Measurements from ENCODE around the gene CXorf49B. TPM values are rescaled to one million over a fixed set of nuclear protein-coding genes. Genes with fewer than 3 reads are reported as not detected.
"Not testable (repeated sequence)": the region's sequence is repeated elsewhere in the genome, so short reads cannot be mapped to it uniquely, and the experiment has no call there.

CXorf49B gene
- total RNA-seq, 1 donor from 2014 or later = not detected

DNA sequence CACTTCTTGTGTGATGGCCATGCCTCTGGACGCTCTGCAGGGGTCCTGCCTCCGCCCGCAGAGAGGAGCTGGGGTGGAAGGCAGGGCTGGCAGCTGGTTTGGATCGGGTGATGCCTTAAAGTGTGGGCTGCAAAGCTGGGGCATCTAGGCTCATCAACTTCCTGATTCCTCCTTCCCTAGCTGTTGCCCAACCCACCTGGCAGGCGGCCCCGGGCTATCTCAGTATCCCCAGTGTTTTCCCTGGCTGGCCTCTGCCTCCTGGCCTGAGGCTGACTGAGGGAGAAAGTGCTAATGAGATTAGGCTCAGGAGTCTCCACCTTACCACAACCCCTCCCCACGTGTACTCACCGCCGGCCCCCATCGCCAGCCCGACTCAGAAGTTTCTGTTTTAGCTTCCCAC lies 1.7 kb downstream of the CXorf49B start:
- H3K27ac ChIP-seq; H3K9me3 Mint-ChIP-seq; H3K4me3 Mint-ChIP-seq; H3K36me3 ChIP-seq; H3F3A ChIP-seq (ENCODE audit: low read depth); H3K79me2 ChIP-seq (ENCODE audit: low read depth); H3K9me3 ChIP-seq (ENCODE audit: low read depth); H3K27me3 ChIP-seq; H3K4me3 ChIP-seq; H3K4me1 Mint-ChIP-seq; H3K9ac ChIP-seq; H3K27me3 Mint-ChIP-seq (ENCODE audit: insufficient read depth, low read depth); H4K20me1 ChIP-seq (ENCODE audit: low read depth); H3K4me1 ChIP-seq; H3K4me2 ChIP-seq; H3K36me3 Mint-ChIP-seq; DNase-seq (ENCODE audit: low spot score); H2AFZ ChIP-seq (replicated peaks); H3K27ac Mint-ChIP-seq: not testable (repeated sequence)

DNA sequence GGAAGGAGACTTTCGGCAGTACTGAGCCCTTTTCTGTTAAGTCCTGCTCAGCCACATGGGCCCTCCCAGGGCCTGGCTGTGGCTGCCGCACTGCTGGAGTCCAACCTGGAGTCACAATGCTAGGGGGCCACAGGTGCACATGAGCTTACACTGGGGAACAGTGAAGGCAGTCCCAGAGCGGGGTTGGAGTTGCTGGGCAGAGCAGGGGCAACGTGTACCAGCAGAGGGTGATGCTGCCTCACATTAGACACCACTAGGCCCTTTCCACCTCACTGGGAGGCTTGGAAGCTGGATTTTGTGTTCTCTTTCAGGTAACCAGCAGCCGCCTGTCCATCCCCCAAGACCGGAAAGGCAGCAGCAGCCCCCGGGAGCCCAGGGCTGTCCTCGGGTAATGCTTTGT lies 2.5 kb downstream of the CXorf49B start:
- H3K36me3 ChIP-seq; H2AFZ ChIP-seq (replicated peaks); H3K9me3 Mint-ChIP-seq; H3K4me3 ChIP-seq; H3K27me3 Mint-ChIP-seq (ENCODE audit: insufficient read depth, low read depth); H3K4me3 Mint-ChIP-seq; H3K27me3 ChIP-seq; H3K27ac Mint-ChIP-seq; H3K79me2 ChIP-seq (ENCODE audit: low read depth); H3K4me2 ChIP-seq; H3K36me3 Mint-ChIP-seq; H3K27ac ChIP-seq; H4K20me1 ChIP-seq (ENCODE audit: low read depth); H3F3A ChIP-seq (ENCODE audit: low read depth); H3K9me3 ChIP-seq (ENCODE audit: low read depth); H3K4me1 ChIP-seq; DNase-seq (ENCODE audit: low spot score); H3K4me1 Mint-ChIP-seq; H3K9ac ChIP-seq: not testable (repeated sequence)

DNA sequence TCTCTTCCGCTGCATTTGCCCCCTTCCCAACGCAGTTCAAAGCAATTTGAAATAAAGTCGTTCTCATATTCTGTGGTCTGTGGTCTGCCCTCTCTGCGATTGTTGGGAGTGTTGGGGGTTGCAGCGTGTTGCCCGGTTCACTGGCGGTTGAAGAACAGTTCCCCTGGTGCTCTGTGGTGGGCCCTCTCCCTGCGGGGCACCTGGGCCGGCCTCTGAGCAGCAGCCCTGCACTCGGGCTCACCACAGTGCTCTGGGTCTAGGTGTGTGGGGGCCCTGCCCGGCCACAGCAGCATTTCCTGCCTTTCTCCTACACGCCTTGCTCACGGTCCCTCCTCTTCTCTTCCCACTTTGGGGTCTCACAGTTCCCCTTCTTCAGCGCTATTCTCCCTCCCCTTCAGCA lies 4.0 kb downstream of the CXorf49B start:
- H3K9me3 ChIP-seq (ENCODE audit: low read depth); H3K4me3 Mint-ChIP-seq; DNase-seq (ENCODE audit: low spot score); H3K27ac Mint-ChIP-seq; H3K4me2 ChIP-seq; H3F3A ChIP-seq (ENCODE audit: low read depth); H4K20me1 ChIP-seq (ENCODE audit: low read depth); H3K9ac ChIP-seq; H3K27me3 Mint-ChIP-seq (ENCODE audit: insufficient read depth, low read depth); H3K4me1 ChIP-seq; H3K9me3 Mint-ChIP-seq; H3K4me1 Mint-ChIP-seq; H3K79me2 ChIP-seq (ENCODE audit: low read depth); H3K36me3 Mint-ChIP-seq; H3K36me3 ChIP-seq; H3K4me3 ChIP-seq; H3K27ac ChIP-seq; H3K27me3 ChIP-seq; H2AFZ ChIP-seq (replicated peaks): not testable (repeated sequence)

GRCh38 chrX:71778322-71778721 lies 15.2 kb downstream of the CXorf49B start:
- H3K27me3 Mint-ChIP-seq (ENCODE audit: insufficient read depth, low read depth); H4K20me1 ChIP-seq (ENCODE audit: low read depth); DNase-seq (ENCODE audit: low spot score); H3K27me3 ChIP-seq; H3K36me3 ChIP-seq; H3K4me3 Mint-ChIP-seq; H3K9me3 Mint-ChIP-seq; H3K4me1 Mint-ChIP-seq; H3K27ac Mint-ChIP-seq; H3K9ac ChIP-seq; H3K9me3 ChIP-seq (ENCODE audit: low read depth); H3K4me2 ChIP-seq; H3K4me3 ChIP-seq; H3K79me2 ChIP-seq (ENCODE audit: low read depth); H3K4me1 ChIP-seq; H3F3A ChIP-seq (ENCODE audit: low read depth); H3K27ac ChIP-seq; H3K36me3 Mint-ChIP-seq; H2AFZ ChIP-seq (replicated peaks): not testable (repeated sequence)

DNA sequence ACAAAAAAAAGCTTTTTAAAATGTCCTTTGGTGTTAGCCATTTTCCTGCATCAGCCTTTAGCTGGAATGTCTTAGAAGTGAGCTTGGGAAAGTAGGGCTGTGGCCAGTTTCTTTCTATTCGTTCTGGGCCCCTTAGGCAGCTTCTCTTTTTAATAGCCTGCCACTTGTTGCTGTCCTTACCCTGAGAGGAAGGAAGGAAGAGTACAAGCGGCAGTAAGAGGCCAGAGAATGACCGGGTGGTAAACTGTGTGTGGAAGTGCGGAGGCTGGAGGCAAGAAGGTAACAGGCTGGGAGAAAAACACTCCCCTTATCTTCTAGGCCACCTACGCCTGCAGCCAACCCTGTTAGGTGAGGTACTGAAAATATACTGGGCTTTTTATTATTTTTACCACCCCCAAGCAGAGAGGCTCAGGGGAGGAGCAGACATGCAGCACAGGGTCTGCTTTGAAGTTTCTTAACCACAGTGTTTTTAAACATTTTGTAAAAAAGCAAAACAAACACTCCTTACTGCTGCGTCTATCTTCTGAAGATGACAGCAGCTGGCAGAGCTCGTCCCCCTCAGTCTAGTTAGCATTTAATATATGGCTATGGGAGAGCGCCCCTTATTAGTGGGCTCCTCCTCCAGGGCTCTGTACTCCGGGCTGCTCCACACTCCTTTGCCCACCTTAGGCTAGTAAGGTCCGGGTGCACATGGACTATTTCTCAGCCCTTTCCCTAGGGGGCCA lies 19.2 kb downstream of the CXorf49B start:
- not testable (repeated sequence) for H3K9me3 ChIP-seq (ENCODE audit: low read depth)

GRCh38 chrX:71782950-71783299 lies 19.8 kb downstream of the CXorf49B start:
- H3K4me3 Mint-ChIP-seq; H3K4me2 ChIP-seq; H2AFZ ChIP-seq (replicated peaks); H3K27ac Mint-ChIP-seq; H3K9me3 ChIP-seq (ENCODE audit: low read depth); H3K79me2 ChIP-seq (ENCODE audit: low read depth); DNase-seq (ENCODE audit: low spot score); H3K4me1 Mint-ChIP-seq; H3K9me3 Mint-ChIP-seq; H3K27me3 Mint-ChIP-seq (ENCODE audit: insufficient read depth, low read depth); H3F3A ChIP-seq (ENCODE audit: low read depth); H3K36me3 ChIP-seq; H3K36me3 Mint-ChIP-seq; H4K20me1 ChIP-seq (ENCODE audit: low read depth); H3K4me1 ChIP-seq; H3K27ac ChIP-seq; H3K9ac ChIP-seq; H3K4me3 ChIP-seq; H3K27me3 ChIP-seq: not testable (repeated sequence)

More for the DNA sequence above, 19.2 kb downstream of the CXorf49B start:
- H3K27me3 Mint-ChIP-seq (ENCODE audit: insufficient read depth, low read depth); H3K36me3 Mint-ChIP-seq; H2AFZ ChIP-seq (replicated peaks); H3K36me3 ChIP-seq; H3K4me3 Mint-ChIP-seq; H3K9ac ChIP-seq; H3K4me1 ChIP-seq; H3K27ac Mint-ChIP-seq; H3K27ac ChIP-seq; H3F3A ChIP-seq (ENCODE audit: low read depth); H3K27me3 ChIP-seq; H3K4me2 ChIP-seq; H3K4me3 ChIP-seq; H3K79me2 ChIP-seq (ENCODE audit: low read depth); H3K4me1 Mint-ChIP-seq; H3K9me3 Mint-ChIP-seq; DNase-seq (ENCODE audit: low spot score); H4K20me1 ChIP-seq (ENCODE audit: low read depth): not testable (repeated sequence)

DNA sequence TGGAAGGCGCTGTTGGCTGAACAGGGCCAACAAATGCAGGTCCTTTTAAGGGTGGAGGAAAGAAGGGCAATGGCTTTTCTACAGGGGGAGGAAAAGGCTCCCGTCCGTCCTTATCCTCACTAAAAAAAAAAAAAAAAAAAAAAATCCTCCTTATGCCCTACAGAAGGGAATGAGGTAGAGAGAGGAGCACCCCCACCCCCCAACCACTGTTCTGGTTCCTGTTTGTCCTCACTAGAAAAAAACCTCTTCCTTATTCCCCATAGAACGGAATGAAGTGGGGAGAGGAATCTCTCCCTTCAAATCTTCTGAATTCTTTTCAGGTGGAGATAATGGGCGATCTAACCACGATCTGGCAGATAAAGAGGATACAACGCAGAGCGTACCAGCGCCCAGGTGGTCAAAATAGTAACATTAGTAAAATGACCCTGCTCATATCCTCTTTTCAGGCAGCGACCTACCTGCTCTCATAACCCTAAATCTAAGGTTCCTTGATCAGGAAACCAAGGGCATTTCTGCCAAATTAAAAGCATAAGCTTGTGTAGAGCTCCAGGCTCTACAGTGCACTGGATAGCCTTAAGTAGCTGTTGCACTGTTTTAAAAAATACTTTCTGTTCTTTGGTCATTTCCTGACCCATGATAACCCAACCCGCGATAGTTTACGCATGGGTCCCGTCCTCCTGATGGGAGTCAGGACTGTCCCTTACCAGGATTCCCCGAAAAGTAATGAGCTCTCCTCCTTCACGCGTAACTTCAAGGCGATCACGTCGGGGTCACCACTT lies 20.6 kb downstream of the CXorf49B start:
- not testable (repeated sequence) for H3K9me3 ChIP-seq (ENCODE audit: low read depth); H3K4me2 ChIP-seq; H3K4me3 ChIP-seq; H3K4me1 ChIP-seq; H4K20me1 ChIP-seq (ENCODE audit: low read depth); H3K27me3 Mint-ChIP-seq (ENCODE audit: insufficient read depth, low read depth); H3K36me3 ChIP-seq; H2AFZ ChIP-seq (replicated peaks); H3K4me3 Mint-ChIP-seq; H3K9ac ChIP-seq; H3K9me3 Mint-ChIP-seq; H3K27ac Mint-ChIP-seq; H3K36me3 Mint-ChIP-seq; DNase-seq (ENCODE audit: low spot score); H3F3A ChIP-seq (ENCODE audit: low read depth); H3K79me2 ChIP-seq (ENCODE audit: low read depth); H3K4me1 Mint-ChIP-seq; H3K27ac ChIP-seq; H3K27me3 ChIP-seq

DNA sequence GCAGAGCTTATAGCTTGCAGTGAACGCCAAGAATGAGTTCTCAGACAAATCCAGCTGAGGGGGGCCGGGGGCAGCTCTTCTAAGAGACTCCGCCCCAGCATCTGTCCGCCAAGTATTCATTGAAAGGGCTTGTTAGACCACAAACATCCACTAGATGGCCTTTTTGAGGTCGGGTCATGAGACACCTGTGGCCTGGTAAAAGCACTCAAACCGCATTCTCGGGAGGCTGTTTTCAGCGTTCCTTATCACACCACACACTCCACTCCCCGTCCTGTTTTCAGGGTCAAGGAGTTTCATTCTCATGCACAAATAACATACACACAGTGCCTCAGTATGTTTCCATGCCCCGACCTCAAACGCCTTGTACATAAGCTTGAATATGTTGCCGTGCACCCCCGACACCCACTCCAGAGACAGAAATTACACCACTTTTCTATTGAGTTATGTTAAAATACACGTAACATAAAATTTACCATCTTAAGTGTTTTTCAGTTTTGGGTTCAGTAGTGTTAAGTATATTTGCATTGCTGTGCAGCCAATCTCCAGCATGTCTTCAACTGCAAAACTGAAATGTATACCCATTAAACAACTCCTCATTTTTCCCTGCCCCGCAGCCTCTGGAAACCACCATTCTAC lies 21.3 kb downstream of the CXorf49B start:
- not testable (repeated sequence) for H3K27ac Mint-ChIP-seq; H2AFZ ChIP-seq (replicated peaks); H3K36me3 ChIP-seq; H3K9ac ChIP-seq; H3K4me2 ChIP-seq; H3K27me3 ChIP-seq; H4K20me1 ChIP-seq (ENCODE audit: low read depth); H3K79me2 ChIP-seq (ENCODE audit: low read depth); H3K27me3 Mint-ChIP-seq (ENCODE audit: insufficient read depth, low read depth); H3K4me1 ChIP-seq; H3K9me3 ChIP-seq (ENCODE audit: low read depth); H3K4me3 ChIP-seq; DNase-seq (ENCODE audit: low spot score); H3K4me3 Mint-ChIP-seq; H3K27ac ChIP-seq; H3K4me1 Mint-ChIP-seq; H3K9me3 Mint-ChIP-seq; H3K36me3 Mint-ChIP-seq; H3F3A ChIP-seq (ENCODE audit: low read depth)

All from neural progenitor cell (in vitro differentiated cells).